Stimulated activated effector memory CD8-positive, alpha-beta T cell treated with anti-CD3 and anti-CD28 coated beads, Interleukin-12 subunit alpha, Interleukin-12 subunit beta, amount 100 ng/mL, for 72 hours (primary cell): ENCODE data around the gene MVB12B.
A peak's percentile ranks its signal among the peaks of the same experiment; 100 is the strongest.

Experiments used
- ATAC-seq: fragments of 150-1000 bp; cut with Tn5 transposase; 2 replicates; pipeline ENCODE4 v1.10.0; 2021
- DNase-seq, 2 donors: peaks; one replicate each; pipeline ENCODE4 v3.0.0; 2021 to 2022; ENCODE audit warnings: low spot score in 2 of 2
- H3K27ac Mint-ChIP-seq: one replicate; pipeline ENCODE4 v1.8.0; 2022; ENCODE audit warnings: mild to moderate bottlenecking, mixed read lengths
- H3K36me3 Mint-ChIP-seq: one replicate; pipeline ENCODE4 v1.8.0; 2022; ENCODE audit warnings: mild to moderate bottlenecking, mixed read lengths
- H3K4me1 Mint-ChIP-seq: one replicate; pipeline ENCODE4 v1.8.0; 2022; ENCODE audit warnings: mixed read lengths
- H3K4me3 Mint-ChIP-seq: one replicate; pipeline ENCODE4 v1.8.0; 2022; ENCODE audit warnings: mild to moderate bottlenecking, mixed read lengths
- H3K9me3 Mint-ChIP-seq: one replicate; pipeline ENCODE4 v1.8.0; 2022; ENCODE audit warnings: mixed read lengths

Gene MVB12B

DNA sequence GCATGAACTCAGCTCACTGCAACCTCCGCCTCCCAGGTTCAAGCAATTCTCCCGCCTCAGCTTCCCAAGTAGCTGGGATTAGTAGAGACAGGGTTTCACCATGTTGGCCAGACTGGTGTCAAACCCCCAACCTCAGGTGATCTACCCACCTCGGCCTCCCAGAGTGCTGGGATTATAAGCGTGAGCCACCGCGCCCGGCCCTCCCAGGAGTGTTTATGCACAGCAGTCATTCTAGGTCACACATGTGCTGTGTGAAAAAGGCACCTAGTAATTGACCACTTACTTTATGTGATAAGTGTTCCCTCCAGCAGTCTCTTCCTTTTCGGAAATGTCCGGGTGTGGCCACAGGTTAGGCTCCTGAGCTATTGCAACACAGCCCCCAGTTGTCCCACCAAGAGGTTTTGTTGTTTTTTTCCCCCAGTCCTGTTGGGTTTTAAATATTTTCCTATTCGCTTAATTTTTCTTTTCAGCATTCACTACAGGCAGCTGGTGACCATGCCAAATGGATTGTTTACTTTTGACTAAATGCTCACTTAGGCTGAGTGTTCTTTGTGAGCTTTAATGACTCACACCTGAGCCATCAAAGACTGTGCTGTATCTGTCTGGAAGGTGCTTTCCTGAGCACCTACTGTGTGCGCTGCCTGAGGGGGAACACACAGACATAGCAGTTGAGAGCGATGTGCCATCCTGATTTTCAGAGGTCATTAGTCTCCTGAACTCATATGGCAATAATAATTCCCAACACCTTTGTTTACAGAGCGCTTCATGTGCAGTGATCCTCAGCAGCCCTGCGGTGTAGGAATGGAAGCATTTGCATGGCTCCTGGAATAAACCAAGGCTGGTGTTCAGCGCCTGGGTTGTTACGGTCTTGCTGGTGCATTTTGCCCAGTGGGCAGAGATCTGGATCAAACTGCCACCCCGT, 94.3 kb downstream of the MVB12B start:
- DNase-seq: no peak
- Mint-ChIP-seq H3K27ac (no peak overlapping the region), H3K4me1 (peaks cover 40% of the 10 kb centered on the region), H3K4me3 (no peak overlapping the region), H3K9me3 (no peaks in the 10 kb centered on the region), H3K36me3 (peaks cover 6% of the 10 kb centered on the region)
- peak; percentile 46 for ATAC-seq

DNA sequence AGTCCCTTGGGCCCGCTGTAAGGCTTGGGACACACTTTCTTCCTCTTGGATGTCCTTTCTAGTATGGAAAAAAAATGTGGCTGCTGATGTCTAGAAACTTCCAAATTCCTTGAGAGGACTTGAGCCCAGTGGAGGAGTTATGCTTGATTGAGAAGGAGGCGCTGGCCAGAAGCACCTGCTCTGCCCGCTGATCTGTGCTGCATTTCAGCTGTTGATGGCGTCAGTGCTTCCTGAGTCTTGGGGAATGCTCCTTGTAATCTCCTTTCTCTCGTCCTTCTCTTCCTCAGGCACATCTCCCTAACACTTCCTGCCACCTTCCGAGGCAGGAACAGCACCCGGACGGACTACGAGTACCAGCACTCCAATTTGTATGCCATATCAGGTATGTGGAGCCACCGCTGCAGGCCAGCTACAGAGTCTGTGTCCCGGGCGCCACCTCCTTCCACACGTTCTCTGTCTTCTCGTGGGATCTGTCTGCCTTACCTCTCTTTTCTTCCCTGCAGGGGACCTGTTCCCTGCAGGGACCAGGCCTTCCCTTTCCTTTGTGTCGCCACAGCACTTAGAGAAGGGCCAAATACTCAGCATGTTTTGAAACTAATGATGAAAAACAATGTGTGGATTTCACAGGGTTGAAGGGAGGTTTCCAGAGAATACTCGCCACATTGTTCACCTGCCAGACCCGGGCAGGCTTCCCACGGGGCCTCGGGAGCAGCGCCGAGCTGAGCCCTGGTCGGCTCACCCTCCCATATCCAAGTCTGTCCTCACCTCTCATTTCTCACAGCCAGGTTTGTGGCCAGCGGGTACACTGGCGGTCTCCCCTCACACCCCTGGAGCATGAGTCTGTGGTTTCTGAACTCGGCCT, 95.2 kb downstream of the MVB12B start:
- no peaks in the 10 kb centered on the region for H3K9me3 Mint-ChIP-seq
- H3K27ac Mint-ChIP-seq: no peak overlapping the region
- no peak for DNase-seq
- H3K36me3 Mint-ChIP-seq: peaks cover 6% of the 10 kb centered on the region
- ATAC-seq: no peak
- H3K4me3 Mint-ChIP-seq: no peak overlapping the region
- H3K4me1 Mint-ChIP-seq: peaks cover 38% of the 10 kb centered on the region

DNA sequence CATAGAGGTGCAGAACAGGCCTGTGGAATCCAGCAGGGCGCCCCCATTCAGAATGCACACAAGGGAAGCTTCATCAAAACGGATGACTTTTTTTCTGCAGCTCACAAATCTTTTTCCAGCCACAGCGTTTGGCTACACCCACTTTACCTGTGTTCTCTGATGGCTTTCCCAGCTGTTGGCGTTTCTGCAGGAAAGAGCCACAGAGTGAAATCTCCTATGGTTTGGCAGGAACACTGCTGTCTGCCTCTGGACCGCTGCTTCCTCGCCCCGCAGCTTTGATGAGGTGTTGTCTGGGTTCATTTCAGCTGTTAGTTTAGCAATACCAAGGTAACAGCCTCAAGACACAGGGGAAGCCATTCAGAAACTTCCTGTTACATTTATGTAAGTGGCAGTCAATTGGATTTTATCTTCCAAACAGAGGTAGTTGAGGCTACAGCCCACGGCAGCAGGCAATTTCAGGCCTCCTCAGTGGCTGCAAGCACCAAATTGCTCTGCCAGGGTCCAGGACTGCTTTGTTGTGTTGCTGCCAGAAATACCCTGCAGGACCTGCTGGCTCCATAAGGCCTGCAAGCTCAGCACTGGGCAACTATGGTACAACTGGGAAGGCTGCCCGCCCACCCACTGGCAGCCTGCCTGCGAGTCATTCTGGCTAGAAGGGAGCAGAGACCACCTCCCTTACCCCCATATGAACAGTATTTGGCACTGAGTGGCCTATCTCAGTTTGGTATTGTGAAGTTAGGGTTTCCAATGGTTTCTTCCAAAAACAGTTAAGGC, 96.7 kb downstream of the MVB12B start:
- peaks cover 27% of the 10 kb centered on the region for H3K4me1 Mint-ChIP-seq
- H3K36me3 Mint-ChIP-seq: peaks cover 9% of the 10 kb centered on the region
- peak overlapping the region; percentile 23 for H3K27ac Mint-ChIP-seq
- ATAC-seq (no peak), DNase-seq (no peak)
- H3K9me3 Mint-ChIP-seq: no peaks in the 10 kb centered on the region
- no peak overlapping the region for H3K4me3 Mint-ChIP-seq

DNA sequence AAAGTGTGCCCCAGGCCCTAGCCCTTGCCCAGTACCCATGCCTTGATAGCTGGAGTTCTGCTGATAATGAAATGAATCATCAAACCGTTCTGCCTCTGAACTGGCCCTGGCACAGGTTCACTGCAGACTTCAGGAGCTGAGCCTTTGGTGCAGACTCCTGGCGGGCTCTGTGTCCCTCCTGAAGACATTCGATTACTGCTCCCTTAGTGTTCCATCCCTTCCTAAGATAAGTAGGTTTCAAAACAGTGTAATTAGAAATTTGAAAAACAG, 97.2 kb downstream of the MVB12B start:
- Mint-ChIP-seq H3K36me3 (peaks cover 9% of the 10 kb centered on the region), H3K9me3 (no peaks in the 10 kb centered on the region), H3K27ac (no peak overlapping the region), H3K4me3 (no peak overlapping the region), H3K4me1 (peaks cover 21% of the 10 kb centered on the region)
- DNase-seq (no peak), ATAC-seq (no peak)

DNA sequence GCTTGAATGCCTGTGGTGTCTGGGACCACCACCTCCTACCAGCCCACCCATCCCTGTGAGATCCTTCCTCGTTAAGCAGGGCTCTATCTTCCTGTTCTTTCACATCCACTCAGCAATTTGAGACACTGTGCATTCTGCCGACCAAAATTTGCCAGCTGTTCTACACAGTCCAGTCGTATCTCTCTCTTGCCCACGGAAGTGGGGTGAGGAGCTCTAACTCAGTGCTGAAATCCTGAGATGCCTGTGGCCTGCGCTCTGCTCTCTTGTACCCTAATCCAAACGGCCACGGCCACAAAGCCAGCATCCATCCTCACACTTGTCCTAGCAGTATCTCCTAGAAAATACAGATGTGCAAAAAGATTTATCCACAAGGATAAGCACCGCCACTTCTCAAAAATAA, 97.9 kb downstream of the MVB12B start:
- Mint-ChIP-seq H3K27ac (peak overlapping the region; percentile 12), H3K4me3 (no peak overlapping the region), H3K36me3 (peaks cover 6% of the 10 kb centered on the region), H3K4me1 (peaks cover 15% of the 10 kb centered on the region), H3K9me3 (no peaks in the 10 kb centered on the region)
- DNase-seq: no peak
- ATAC-seq: no peak

DNA sequence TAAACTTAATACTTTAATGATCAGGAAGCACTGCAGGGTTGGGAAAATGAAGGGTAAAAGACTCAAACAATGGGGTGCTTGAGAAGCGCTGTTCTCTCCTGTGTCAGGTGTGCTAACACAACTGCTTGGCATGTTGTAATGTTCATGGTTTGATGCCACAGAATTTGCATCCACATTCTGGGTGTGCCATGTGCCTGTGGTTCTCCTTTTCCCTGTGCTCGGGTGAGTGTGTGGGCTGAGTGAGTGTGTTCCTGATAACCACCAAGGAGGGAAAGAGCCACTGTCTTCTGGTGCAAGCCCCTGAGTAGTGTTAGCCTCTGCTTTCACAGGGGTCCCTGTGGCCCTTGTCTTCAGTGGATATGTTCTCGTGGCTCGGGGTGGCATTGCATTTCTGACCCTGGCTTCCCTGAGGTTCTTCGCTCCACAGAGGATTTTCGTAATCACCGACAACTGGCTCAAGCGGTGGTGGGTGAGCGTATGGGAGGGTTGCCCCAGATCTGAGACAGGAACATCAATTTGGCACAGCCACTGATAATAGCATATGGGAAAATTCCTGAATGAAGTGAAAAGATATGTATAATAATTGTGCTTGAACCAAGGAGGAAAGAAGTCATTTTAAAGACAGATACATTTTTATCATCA, 102.0 kb downstream of the MVB12B start:
- ATAC-seq (no peak), DNase-seq (no peak)
- Mint-ChIP-seq H3K36me3 (peaks cover 6% of the 10 kb centered on the region), H3K9me3 (no peaks in the 10 kb centered on the region), H3K4me3 (no peak overlapping the region), H3K27ac (no peak overlapping the region), H3K4me1 (peaks cover 7% of the 10 kb centered on the region)

DNA sequence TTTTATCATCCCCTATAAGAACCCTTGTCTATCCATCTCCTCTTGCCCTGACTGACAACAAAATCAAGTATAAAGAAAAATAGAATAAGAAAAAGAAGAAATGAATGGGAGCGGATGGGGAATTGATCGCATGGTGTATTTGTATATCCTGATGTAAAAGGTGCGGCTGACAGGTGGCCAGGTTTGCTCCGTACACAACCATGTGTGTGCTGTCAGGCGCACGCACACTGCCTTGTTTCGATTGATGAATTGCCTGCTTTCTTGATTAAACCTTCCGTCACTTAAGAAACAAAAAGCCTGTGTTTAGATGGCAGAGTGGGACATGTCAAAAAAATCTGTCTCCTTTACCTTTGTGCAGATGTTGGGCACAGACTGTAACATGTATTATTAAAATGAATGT, 102.6 kb downstream of the MVB12B start:
- Mint-ChIP-seq H3K4me1 (peaks cover 7% of the 10 kb centered on the region), H3K36me3 (peaks cover 6% of the 10 kb centered on the region), H3K27ac (no peak overlapping the region), H3K9me3 (no peaks in the 10 kb centered on the region), H3K4me3 (no peak overlapping the region)
- DNase-seq (no peak), ATAC-seq (no peak)

DNA sequence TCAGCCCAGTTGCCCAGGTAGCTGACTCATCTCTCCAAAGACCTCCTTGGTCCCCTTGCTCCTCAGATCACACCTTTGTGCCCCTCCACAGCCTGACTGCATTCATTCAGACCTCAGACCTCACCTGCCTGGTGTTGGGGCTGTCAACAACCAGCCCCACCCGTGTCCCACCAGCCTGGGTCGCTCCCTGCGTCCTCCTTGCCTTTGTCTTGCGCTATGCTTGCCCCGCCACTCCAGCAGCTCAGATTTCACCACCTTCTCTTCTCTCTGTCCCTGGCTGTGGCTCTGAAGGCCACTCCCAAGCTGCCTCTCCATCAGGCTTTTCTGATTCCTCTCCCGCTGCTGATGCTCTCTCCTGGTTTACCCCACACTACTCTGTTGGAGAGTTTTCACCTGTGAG, 103.5 kb downstream of the MVB12B start:
- no peak for DNase-seq
- no peak for ATAC-seq
- Mint-ChIP-seq H3K4me1 (peaks cover 8% of the 10 kb centered on the region), H3K4me3 (no peak overlapping the region), H3K36me3 (peaks cover 6% of the 10 kb centered on the region), H3K27ac (peak overlapping the region; percentile 5), H3K9me3 (no peaks in the 10 kb centered on the region)

DNA sequence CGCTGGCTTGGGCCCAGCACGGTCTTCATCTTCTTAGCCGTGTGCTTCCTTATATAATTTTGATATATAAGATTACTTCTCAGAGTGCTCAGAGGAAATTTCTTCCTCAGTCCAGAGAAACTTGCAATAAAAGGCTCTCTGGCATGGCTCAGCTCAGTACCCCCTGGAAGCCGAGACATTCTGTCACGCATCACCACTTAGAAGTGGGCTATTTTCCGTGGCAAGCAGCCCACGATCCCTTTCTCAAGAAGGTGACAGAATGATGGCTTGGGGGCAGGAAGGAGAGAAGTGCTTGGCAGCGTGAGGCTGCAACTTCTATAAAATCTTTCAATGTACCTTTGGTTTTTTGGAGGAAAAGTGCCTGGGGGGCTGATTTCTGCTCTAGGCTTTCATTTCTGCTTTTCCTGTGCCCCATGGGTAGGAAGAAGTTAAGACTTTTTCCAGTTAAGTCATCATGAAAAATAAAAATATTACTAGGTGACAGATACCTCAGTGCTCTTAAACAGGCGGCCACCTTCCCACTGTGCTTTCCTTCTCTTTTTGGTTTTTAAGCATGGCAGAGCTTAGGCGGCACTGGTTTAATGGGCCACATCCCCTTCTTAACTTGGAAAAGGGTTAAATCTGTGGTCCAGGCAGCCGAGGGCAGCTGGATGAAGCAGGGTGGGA, 104.6 kb downstream of the MVB12B start:
- ATAC-seq: no peak
- H3K4me1 Mint-ChIP-seq: peaks cover 16% of the 10 kb centered on the region

DNA sequence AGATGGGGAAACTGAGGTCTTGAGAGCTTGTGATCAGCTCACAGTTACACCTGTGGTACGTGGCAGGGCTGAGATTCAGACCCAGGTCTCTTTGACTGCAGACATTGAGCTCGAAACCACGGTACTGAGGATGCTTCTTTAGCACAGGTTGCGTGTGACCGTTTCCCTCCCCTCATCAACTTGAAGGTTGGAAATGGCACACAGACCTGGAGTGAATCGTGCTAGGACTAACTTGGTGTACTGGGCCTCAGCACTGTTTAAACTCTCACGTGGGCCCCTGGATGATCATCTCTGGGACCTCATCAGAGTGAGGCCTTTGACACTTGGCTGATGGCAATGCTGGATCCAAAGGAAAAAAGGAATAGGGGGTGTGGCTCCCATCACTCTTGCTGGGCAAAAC, 106.0 kb downstream of the MVB12B start:
- Mint-ChIP-seq H3K4me3 (no peak overlapping the region), H3K36me3 (peaks cover 6% of the 10 kb centered on the region), H3K27ac (no peak overlapping the region), H3K4me1 (peaks cover 16% of the 10 kb centered on the region), H3K9me3 (no peaks in the 10 kb centered on the region)
- DNase-seq (no peak), ATAC-seq (no peak)

More for the DNA sequence above, 104.6 kb downstream of the MVB12B start:
- Mint-ChIP-seq H3K4me3 (no peak overlapping the region), H3K27ac (no peak overlapping the region), H3K36me3 (peaks cover 6% of the 10 kb centered on the region), H3K9me3 (no peaks in the 10 kb centered on the region)
- no peak for DNase-seq

DNA sequence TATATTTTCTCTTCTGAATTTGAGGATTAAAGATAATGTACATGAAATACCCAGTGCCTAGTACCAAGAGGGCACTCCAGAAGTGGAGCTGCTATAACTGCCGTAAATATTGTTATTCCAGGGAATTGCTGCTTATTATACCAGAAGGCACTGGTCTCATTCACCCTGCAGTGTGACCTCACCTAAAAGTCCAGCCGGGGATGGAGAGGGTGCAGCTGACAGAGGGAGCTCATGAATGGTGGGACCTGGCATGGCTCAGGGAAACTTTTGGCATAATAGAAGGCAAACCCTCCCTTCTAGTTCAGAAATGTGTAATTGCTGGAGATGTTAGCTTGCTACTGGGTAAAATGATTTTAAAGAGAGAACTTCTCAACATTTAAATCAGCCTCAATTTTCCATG, 108.5 kb downstream of the MVB12B start:
- Mint-ChIP-seq H3K36me3 (no peaks in the 10 kb centered on the region), H3K9me3 (no peaks in the 10 kb centered on the region), H3K4me3 (no peak overlapping the region), H3K4me1 (peaks cover 21% of the 10 kb centered on the region), H3K27ac (peak overlapping the region; percentile 79)
- ATAC-seq (no peak), DNase-seq (no peak)

DNA sequence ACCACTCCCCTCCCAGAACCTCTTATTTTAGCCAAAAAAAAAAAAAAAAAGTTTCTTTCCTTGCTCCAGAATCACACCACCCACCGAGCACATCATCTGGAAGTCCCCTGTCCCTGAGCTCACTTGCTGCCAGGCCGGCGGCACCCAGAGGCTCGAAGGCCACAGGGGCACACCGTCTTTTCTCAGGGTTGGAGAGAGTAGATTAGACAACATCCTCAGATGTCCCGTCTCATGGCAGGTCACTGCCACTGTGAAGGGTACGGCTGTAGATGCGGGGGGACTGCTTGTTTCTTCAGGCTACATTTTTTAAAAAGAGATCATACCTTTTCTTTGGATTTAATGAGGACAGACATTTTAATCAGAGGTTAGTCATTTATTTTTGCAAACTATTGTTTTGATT, 109.0 kb downstream of the MVB12B start:
- Mint-ChIP-seq H3K9me3 (no peaks in the 10 kb centered on the region), H3K27ac (peak overlapping the region; percentile 79), H3K36me3 (no peaks in the 10 kb centered on the region), H3K4me3 (no peak overlapping the region), H3K4me1 (peaks cover 17% of the 10 kb centered on the region)
- no peak for DNase-seq
- no peak for ATAC-seq

DNA sequence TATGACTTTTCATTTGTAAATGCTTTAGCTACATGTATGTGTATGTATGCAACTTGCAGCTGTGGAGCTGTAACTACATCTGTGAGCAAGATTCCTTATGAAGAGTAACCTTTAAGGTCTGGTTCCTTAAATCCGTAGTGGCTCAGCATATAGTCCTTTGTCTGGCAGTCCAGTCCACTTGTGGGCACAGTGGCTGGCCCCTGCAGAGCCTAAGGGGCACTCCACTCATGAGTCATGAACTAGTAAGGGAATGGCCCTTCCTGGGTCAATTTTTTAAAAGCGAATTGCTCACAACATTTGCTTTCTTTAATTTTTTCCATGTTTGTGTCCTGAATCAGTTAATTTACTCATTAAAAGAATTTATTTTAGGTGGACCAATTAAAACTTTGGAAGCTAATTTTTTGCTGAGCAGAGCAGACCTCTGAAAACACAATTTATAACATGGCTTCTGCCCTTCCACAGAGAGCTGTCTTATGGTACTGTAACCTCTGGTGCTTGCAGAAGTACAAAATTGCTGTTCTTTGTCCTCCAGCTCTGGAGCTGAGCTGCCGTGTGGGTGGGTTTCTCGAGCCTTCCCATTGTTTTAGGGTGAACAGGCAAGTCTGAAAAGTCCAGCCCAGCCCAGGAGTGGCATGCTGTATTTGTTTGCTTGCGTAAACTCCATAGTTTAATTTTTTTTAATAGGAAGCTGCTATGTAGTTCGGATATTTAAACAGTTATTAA, 110.1 kb downstream of the MVB12B start:
- ATAC-seq (no peak), DNase-seq (no peak)
- H3K27ac Mint-ChIP-seq: no peak overlapping the region
- no peaks in the 10 kb centered on the region for H3K9me3 Mint-ChIP-seq
- H3K4me3 Mint-ChIP-seq: no peak overlapping the region
- peaks cover 17% of the 10 kb centered on the region for H3K4me1 Mint-ChIP-seq
- H3K36me3 Mint-ChIP-seq: no peaks in the 10 kb centered on the region

DNA sequence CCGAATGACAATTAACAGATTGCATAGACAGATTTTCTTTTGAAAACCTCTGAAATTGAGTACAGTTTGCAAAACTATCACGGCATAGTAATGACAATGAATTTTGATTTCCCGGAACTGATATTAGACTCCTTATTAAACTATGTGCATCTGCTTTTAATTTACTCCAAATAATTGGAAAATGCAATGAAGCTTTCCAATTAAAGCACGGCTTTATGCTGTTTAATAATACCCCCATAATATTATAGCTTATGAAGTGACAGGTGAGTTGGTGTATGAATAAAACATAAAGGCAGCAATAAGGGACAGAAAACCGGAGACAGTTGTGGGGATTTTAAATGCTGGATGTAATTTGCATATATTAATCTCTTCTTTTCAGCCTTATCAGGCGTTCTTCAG, 110.6 kb downstream of the MVB12B start:
- no peak overlapping the region for H3K4me3 Mint-ChIP-seq

More for the DNA sequence above, 110.6 kb downstream of the MVB12B start:
- Mint-ChIP-seq H3K9me3 (no peaks in the 10 kb centered on the region), H3K4me1 (peaks cover 17% of the 10 kb centered on the region), H3K36me3 (no peaks in the 10 kb centered on the region), H3K27ac (no peak overlapping the region)
- DNase-seq: no peak
- ATAC-seq: no peak
